Ovary (tissue), 9 donors: Measurements from ENCODE around the gene RPL35A. TPM values are rescaled to one million over a fixed set of nuclear protein-coding genes. Genes with fewer than 3 reads are reported as not detected.
"Not testable (repeated sequence)": the region's sequence is repeated elsewhere in the genome, so short reads cannot be mapped to it uniquely, and the experiment has no call there.

Source experiments
- DNase-seq, 5 donors: peaks; one replicate each; pipeline ENCODE4 v3.0.0-alpha.2; 2019 to 2020
- H3K27ac ChIP-seq, 2 donors: fragments of 200-600 bp; one replicate each; pipeline versions ENCODE4 v1.5.1 to v1.8.0; 2019 to 2022
- H3K27me3 ChIP-seq: fragments of 200-600 bp; one replicate; pipeline ENCODE4 v1.8.0; 2022
- H3K36me3 ChIP-seq: fragments of 200-600 bp; sonication (generic); one replicate; pipeline ENCODE4 v1.5.1; 2019
- H3K4me1 ChIP-seq: one replicate; pipeline ENCODE4 v1.8.1; 2013; ENCODE audit warnings: mild to moderate bottlenecking, moderate library complexity; ENCODE audit not compliant: insufficient read depth
- H3K4me3 ChIP-seq: fragments of 200-600 bp; sonication (generic); one replicate; pipeline ENCODE4 v1.5.1; 2017
- H3K9me3 ChIP-seq, 2 donors: fragments of 200-600 bp in 1 of 2; sonication (generic) in 1 of 2; one replicate each; pipeline versions ENCODE4 v1.5.1 to v1.8.1; 2013 to 2019; ENCODE audit warnings: mild to moderate bottlenecking in 1 of 2, moderate library complexity in 1 of 2
- EP300 ChIP-seq: sonication (generic); formaldehyde crosslinking; IDR thresholded peaks from one replicate; pipeline ENCODE4 v1.6.1; 2017; ENCODE audit warnings: antibody characterized with exemption
- POLR2A ChIP-seq: fragments of 450-650 bp; IDR thresholded peaks from one replicate; pipeline ENCODE4 v1.6.1; 2017; ENCODE audit warnings: antibody characterized with exemption, mild to moderate bottlenecking, moderate library complexity
- WGBS, 3 donors: extraction: QIAGEN DNeasy Blood & Tissue Kit in 1 of 3; methylation state at CpG; one replicate each; pipeline versions ENCODE4 v1.1.5 to v1.1.7; 2013 to 2017; 5-methylcytosine and 5-hydroxymethylcytosine counted together
- intact Hi-C, 4 donors: fragments of 100-400 bp; cut with DNase I; formaldehyde crosslinking; loops; one replicate each; pipeline versions ENCODE4 v1.11.0 to v1.15.1; 2022 to 2023
- polyA plus RNA-seq, 2 donors: library from polyadenylated mRNA; stranded (reverse); fragments of 200-250 nt in 1 of 2; fragments of 350-450 nt in 1 of 2; fragmentation: Illumina TruSeq in 1 of 2; extraction: RNeasy Lipid Tissue Mini Kit (QIAGEN cat#74804) in 1 of 2; gene quantifications; one replicate each; pipeline ENCODE4 v1.2.3, GENCODE V29; 2013 to 2014
- total RNA-seq, 7 donors: library from RNA; depleted of rRNA in 2 of 7; stranded (reverse); fragments of >200 nt in 2 of 7; fragmentation: NEBNext Ultra II Directional in 3 of 7; extraction: Animal tissue kit (Norgen Biotek cat#: 25700) in 3 of 7; gene quantifications; one replicate each; pipeline versions ENCODE4 v1.1.0 to v1.2.4, GENCODE V29; 2016 to 2023
- TF ChIP-seq, protein P1 (sequence below), 3 donors: fragments of 450-650 bp in 2 of 3; fragments of 200-600 bp in 1 of 3; IDR thresholded peaks; one replicate each; pipeline versions ENCODE4 v1.5.1 to v1.8.0; 2016 to 2022; ENCODE audit warnings: antibody characterized with exemption in 3 of 3, mild to moderate bottlenecking in 1 of 3
- donor health status: DM: no; HTN: no; CAD: no; lungs with moderate emphysema.
- donor health status: DM: no; HTN: no; CAD: no.
- donor health status: Bipolar disorder and iron deficiency.
- donor health status: DM: yes; HTN: yes; CAD: no.
- donor health status: DM: no; HTN: no; CAD: no.
- donor health status: DM: yes; HTN: yes; CAD: no.

The RPL35A gene
- total and polyA plus RNA-seq, 9 donors = 1,036 to 4,524 (median 2,172) TPM

DNA sequence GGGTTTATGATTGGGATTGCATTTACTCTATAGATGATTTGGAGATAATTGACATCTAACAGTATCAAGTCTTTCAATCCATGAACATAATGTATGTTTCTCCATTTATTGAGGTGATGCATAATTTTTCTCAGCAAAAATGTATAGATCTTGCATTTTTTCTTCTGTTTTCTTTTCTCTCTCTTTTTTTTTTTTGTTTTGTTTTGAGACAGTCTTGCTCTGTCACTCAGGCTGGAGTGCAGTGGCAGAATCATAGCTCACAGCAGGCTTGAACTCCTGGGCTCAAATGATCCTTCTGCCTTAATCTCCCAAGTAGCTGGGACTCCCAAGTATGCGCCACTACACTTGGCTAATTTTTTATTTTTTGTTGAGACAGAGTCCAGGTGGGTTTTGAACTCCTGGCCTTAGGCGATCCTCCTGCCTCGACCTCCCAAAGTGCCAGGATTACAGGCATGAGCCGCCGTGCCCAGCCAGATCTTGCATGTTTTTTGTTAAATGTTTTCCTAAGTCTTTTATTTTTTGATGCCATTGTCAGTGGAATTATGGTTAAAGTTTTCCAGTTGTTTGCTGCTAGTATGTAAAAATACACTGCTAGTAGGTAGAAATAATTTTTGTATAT is 13.1 kb downstream of the RPL35A start:
- H3K27ac ChIP-seq = no peak overlapping the region
- WGBS, 3 donors = 82 to 89% (median 86%) methylated on average over 5 of the region's 5 CpGs
- H3K9me3 ChIP-seq = no peaks in the 10 kb centered on the region
- H3K36me3 ChIP-seq = no peaks in the 10 kb centered on the region
- no peak overlapping the region for H3K4me3 ChIP-seq
- no peak for TF ChIP-seq EP300
- TF ChIP-seq, protein P1, sequence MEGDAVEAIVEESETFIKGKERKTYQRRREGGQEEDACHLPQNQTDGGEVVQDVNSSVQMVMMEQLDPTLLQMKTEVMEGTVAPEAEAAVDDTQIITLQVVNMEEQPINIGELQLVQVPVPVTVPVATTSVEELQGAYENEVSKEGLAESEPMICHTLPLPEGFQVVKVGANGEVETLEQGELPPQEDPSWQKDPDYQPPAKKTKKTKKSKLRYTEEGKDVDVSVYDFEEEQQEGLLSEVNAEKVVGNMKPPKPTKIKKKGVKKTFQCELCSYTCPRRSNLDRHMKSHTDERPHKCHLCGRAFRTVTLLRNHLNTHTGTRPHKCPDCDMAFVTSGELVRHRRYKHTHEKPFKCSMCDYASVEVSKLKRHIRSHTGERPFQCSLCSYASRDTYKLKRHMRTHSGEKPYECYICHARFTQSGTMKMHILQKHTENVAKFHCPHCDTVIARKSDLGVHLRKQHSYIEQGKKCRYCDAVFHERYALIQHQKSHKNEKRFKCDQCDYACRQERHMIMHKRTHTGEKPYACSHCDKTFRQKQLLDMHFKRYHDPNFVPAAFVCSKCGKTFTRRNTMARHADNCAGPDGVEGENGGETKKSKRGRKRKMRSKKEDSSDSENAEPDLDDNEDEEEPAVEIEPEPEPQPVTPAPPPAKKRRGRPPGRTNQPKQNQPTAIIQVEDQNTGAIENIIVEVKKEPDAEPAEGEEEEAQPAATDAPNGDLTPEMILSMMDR (IDR thresholded peaks at IDR 0.05) = no peak
- TF ChIP-seq POLR2A = no peak
- H3K4me1 ChIP-seq = peaks cover 5% of the 10 kb centered on the region
- no peaks in the 10 kb centered on the region for H3K27me3 ChIP-seq
- DNase-seq = no peak
- intact Hi-C loops = no loop called here

DNA sequence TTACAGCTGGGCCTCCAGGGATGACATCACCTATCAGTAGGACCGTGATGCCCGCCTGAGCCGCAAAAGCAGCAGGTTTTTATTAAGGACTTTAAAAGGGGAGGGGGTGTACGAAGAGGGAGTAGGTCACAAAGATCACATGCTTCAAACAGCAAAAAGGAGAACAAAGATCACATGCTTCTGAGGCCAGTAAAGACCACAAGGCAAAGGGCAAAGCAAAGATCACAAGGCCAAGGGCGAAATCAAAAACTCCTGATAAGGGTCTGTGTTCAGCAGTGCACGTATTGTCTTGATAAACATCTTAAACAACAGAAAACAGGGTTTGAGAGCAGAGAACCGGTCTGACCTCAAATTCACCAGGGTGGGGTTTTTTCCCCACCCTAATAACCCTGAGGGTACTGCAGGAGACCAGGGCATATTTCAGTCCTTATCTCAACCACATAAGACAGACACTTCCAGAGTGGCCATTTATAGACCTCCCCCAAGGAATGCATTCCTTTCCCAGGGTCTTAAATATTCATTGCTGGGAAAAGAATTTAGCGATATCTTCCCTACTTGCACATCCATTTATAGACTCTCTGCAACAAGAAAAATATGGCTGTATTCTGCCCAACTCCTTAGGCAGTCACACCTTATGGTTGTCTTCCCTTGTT is 17.5 kb downstream of the RPL35A start:
- H3K27ac ChIP-seq, H3K27me3 ChIP-seq, DNase-seq, H3K9me3 ChIP-seq, H3K4me3 ChIP-seq, H3K36me3 ChIP-seq, intact Hi-C loops, H3K4me1 ChIP-seq: not testable (repeated sequence)
- 89 to 94% (median 93%) methylated on average over 8 of the region's 8 CpGs for WGBS, 3 donors

DNA sequence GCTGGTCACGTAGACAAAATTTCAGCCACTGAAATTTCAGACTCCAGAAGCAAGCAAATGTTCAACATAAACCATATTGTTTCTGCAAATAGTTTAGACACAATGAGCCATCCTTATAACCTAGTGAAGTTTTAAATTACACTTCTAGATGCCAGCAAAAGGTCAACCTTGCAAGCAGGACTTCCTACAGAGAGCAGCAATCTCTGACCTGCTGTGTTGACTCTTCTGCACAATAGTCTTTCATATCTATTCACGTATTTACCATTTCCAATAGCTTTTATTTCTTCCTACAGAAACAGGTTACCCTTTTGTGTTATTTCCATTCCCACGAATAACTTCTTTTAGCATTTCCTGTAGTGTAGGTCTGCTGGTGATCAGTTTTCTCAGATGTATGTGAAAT is 20.6 kb downstream of the RPL35A start:
- no peaks in the 10 kb centered on the region for H3K36me3 ChIP-seq
- H3K27me3 ChIP-seq = no peaks in the 10 kb centered on the region
- no peaks in the 10 kb centered on the region for H3K9me3 ChIP-seq
- H3K4me1 ChIP-seq = no peaks in the 10 kb centered on the region
- H3K4me3 ChIP-seq = no peak overlapping the region
- no peak for DNase-seq
- 91 to 93% (median 91%) methylated on average over 3 of the region's 3 CpGs for WGBS, 3 donors
- no peak for TF ChIP-seq EP300
- TF ChIP-seq, protein P1 (IDR thresholded peaks at IDR 0.05) = no peak
- no peak for TF ChIP-seq POLR2A
- no peak overlapping the region for H3K27ac ChIP-seq
- intact Hi-C loops = no loop called here

DNA sequence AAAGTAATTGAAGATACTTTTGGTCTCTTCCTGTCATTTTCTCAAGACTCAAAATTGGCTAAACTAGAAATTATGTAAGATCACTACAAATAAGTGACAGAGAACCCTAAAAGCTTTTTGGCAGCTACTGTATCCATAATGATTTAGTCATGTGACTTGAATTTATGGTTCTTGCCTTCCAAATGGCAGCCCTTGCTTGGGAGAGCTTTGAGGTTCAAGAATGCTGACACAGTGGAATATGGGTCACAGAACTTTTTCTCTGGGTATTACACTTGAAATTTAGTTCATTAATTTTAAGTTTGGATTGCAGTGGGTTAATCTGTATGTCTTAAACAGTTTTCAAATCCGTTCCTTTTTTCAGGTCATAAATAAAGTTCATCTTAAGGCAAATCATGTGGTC is 24.0 kb downstream of the RPL35A start:
- H3K36me3 ChIP-seq = no peaks in the 10 kb centered on the region
- WGBS, 3 donors = 74 to 80% (median 77%) methylated on average over 1 of the region's 1 CpG
- no peaks in the 10 kb centered on the region for H3K27me3 ChIP-seq
- no peaks in the 10 kb centered on the region for H3K4me1 ChIP-seq
- intact Hi-C loops = no loop called here
- H3K27ac ChIP-seq = no peak overlapping the region
- H3K9me3 ChIP-seq = no peaks in the 10 kb centered on the region
- no peak for TF ChIP-seq POLR2A
- TF ChIP-seq, protein P1 (IDR thresholded peaks at IDR 0.05) = no peak
- no peak for TF ChIP-seq EP300
- no peak for DNase-seq
- no peak overlapping the region for H3K4me3 ChIP-seq

DNA sequence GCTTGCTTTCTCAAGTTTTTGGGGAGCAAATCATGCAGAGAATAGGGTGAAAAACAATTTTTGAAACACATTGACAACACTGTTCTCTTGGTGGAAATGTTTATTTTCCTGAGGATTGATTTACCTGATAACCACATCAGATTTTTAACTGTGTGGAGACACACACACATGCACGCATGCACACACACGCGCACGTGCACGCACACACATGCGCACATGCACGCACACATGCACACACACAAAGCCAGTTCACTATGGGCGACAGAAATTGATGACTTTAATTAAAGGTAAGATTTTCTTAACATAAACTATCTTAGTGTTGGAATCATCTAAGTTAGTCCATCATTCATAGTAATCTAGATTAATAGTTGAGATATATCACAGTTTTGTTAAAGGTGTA is 25.3 kb downstream of the RPL35A start:
- Histone ChIP-seq H3K27me3 (no peaks in the 10 kb centered on the region), H3K27ac (no peak overlapping the region), H3K9me3 (no peaks in the 10 kb centered on the region), H3K36me3 (no peaks in the 10 kb centered on the region), H3K4me1 (no peaks in the 10 kb centered on the region), H3K4me3 (no peak overlapping the region)
- 96 to 98% (median 97%) methylated on average over 8 of the region's 8 CpGs for WGBS, 3 donors
- TF ChIP-seq, protein P1 (IDR thresholded peaks at IDR 0.05) = no peak
- no peak for TF ChIP-seq EP300
- TF ChIP-seq POLR2A = no peak
- intact Hi-C loops = no loop called here
- no peak for DNase-seq
